GM21619 (cell line): ENCODE measurements around the gene NDEL1.

Experiments
- ATAC-seq: cut with Tn5 transposase; IDR thresholded peaks from one replicate; pipeline ENCODE4 v1.9.1; 2021; ENCODE audit not compliant: unreplicated experiment

The NDEL1 gene

DNA sequence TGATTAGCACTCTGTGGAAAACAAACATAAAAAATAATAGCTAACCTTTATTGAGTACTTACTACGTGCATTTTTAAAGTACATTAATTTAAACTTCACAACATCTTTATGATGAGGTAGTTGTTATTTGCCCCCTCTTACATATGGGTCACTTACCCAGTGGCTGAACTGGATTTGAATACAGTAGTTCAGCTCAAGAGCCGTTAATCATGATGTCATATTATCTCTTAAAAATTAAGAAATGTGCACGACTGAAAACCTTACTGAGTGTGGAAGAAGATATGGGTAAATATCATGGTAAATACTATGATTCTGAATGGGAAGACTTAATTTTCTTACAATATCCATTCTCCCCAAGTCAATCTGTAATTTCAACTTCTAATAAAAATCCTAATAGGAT is 17.6 kb downstream of the NDEL1 start:
- ATAC-seq = no peak

DNA sequence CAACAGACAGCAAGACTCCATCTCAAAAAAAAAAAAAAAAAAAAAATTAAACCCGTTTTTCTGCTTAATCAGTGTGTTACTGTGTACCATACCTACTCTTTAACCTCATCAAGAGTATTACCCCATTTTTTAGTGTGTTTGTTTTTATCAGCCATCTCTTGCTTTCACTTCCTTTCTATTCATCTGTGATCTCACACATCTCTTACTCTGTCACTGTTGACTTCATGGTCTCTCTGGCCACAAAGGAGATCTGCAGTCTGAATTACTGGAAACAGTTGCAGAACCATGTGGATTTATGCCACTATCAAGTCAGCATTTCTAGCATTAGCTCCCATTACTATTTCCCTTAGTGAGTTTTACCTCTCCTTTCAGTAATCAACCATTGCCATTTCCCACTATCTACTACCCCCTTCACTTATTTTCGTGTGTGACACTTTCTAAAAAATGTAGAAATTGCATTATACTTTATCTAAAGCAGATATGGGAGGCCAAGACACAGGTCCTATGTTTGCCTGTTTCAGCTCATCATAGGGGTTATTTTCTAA is 20.1 kb downstream of the NDEL1 start:
- no peak for ATAC-seq

DNA sequence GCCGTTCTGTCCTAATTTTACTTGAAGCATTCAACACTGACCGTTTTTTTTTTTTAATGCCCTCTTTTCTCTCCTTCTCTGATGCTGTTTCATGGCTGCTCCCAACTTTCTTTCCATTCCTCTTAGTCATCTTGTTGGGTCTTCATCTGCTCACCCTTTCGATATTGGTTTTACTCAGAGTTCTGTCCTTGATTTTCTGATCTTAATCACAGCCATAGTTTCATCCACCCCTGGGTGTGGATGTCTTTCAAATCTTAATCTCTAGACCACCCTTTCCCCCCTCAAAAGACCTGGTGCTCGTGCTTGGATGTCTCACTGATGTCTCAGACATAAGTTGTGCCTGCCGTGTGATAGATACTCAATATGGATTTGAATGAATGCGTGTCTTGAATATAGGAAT is 22.4 kb downstream of the NDEL1 start:
- ATAC-seq = no peak

DNA sequence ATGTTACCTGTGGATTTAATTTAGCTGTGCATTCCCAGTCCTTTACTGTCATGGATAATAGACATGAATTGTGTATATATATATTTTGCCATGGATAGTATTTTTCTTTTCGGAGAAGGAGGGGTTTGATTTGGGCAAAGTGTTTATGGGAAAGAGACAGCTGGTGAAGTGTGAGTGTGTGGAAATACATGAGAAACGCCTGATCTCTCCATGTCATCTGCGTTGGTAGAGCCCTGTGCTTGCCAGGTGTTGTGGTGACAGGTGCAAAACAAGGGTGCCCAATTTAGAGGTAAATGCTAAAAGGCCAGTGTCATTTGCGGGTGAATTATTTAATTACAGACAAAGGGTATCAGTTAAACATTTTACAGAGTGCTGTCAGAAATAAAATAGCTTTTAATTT is 23.4 kb downstream of the NDEL1 start:
- ATAC-seq = no peak

DNA sequence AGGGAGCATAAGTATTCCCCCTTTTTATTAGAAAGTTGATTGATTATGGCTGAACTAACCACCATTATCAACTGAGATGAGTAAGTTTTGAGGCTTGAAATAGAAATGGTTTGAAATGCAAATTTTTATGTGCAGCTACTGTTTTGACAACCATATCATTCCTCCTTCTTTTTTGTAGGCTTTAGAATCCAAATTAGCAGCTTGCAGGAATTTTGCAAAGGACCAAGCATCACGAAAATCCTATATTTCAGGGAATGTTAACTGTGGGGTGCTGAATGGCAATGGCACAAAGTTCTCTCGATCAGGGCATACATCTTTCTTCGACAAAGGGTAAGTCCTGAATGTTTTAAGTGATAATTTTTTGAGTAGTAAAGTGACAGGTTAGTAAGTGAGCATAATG is 24.1 kb downstream of the NDEL1 start:
- no peak for ATAC-seq

DNA sequence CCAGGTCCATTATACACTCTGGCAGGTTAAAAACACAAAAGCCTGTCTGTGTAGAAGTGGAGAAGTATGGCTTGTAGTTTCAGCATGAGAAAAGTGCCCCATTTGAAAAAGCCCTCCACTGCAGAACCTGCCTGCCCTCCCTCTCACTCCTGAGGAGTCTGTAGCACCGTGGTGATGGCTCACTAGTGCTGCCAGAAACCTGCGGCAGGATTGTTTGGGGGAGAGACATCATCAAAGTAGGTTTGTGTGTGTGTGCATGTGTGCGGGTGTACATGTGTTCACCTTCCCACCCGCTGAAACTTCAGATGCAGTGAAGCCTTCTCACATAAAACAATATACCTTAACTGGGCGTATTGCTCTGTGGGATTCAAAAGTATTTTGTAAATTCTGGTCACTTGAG is 26.9 kb downstream of the NDEL1 start:
- no peak for ATAC-seq

DNA sequence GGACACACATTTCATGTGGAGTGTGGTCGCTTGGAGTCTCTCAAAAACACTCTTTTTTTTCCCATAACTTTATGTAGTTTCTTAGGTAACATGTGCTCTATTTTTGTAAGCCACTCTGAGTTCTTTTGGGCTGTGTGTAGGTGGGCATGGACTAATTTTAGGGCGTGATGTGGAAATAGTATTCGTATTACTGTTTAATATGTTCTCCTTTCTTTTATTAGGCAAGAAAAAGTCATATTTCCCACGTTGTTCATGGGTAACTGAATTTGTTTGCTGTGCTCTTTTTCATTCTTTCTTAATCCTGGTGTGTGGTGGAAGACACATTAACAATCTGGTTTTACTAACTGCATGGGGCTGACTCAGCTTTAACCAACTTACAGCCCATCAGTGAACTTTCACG is 27.4 kb downstream of the NDEL1 start:
- no peak for ATAC-seq

DNA sequence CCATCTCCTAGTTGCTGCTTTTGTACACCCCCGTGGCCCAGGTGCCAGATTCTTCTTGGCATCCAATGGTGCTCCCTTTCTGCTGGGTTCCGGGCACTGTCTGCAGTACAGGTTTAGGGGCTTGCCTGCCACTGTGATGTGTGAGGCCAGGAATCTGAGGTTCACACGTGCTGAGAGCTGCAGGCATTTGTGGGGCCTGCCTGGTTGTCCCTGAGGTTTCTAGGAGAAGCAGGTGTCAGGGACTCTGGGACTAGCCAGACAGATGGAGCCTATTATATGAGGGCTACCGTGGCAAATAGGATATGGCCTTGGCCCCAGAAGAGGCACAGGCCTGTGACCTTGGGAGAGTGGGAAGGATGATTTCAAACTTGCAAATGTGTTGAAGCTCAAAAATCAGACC is 29.3 kb downstream of the NDEL1 start:
- no peak for ATAC-seq

DNA sequence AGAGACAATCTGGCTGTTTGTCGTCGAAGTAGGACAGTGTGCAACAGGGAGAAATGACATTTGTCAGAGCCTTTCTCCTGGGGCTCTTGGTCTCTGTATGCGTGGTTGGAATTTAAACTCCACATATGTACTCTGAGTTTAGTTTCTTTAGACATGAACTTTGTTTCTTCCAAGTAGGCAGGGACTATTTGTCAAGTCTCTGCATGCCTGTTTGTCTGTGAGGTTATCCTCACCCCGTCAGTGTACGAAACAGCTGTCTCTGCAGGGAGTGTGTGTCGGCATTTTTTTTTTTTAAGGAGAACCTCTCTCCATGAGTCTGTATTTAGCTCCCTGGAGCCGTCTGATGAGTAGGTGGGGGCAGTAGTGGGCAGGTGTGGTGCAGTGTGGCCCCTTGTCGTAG is 29.7 kb downstream of the NDEL1 start:
- no peak for ATAC-seq

DNA sequence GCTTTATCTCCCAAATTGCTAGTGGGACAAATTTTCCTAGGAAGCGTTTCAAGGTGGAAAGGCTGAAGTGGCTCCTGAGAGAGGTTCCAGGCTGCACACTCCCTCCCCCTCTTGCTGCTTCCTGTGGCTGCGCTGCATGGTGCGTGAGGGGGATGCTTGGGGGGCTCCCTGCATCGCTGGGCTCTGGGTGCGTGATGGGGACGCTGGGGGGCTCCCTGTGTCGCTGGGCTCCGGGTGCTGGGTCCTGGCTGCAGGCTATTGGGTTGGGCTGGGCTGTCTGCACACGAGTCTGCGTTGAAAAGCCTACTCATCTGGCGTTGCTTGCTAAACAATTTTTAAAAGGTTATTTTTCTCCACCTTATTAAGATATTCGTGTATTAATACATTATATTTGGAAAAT is 30.1 kb downstream of the NDEL1 start:
- ATAC-seq = no peak

DNA sequence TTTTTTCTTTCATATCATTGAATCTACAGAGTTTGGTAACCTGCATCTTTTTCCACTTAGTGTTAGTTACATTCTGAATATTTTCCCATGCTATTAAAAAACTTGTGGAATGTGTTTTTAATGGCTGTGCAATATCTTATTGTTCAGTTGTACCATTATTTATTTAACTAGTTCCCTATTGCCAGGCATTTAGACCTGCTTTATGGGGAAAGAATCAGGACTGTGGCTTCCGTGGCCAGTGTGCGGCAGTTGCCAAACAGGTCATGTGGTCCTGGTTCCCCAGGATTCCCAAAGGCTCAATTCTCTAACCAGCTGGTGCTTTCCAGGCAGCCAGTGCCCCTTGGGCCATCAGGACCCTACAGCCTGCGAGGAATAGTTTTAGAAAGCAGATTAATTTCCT is 30.8 kb downstream of the NDEL1 start:
- ATAC-seq = no peak

DNA sequence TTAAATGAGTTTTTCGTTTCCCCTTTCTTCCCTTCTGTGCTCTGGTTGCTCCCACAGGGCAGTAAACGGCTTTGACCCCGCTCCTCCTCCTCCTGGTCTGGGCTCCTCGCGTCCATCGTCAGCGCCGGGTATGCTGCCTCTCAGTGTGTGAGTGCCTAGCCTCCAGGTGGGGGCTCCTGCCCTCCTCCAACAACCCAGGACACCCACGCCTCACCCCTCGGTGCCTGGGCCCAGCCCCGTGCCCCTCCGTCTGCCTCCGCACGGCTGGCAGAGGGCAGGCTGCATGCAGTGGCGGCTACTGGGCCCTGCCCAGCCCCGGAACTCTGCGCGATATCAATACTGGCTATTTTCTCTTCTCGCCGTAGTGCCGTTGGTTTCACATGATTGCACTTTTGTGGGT is 31.2 kb downstream of the NDEL1 start:
- no peak for ATAC-seq

DNA sequence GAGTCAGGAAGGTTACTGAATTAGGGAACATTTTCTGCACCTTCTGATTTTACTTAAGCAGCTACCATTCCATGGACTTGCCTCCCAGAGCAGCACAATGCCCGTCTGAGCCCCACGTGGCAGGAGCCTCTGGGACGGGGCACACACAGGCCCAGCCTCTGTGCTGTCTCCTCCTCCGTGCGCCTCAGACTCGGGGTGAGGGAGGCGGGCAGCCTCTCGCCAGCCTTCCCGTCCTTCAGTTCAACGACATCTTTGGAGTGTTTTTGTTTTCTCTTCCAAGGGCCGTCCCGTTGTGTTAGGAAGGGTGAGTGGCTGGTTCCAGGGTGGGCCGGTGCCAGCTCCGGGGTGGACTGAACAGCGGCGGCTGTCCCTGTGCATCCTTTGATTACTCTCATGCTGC is 31.8 kb downstream of the NDEL1 start:
- ATAC-seq = no peak

DNA sequence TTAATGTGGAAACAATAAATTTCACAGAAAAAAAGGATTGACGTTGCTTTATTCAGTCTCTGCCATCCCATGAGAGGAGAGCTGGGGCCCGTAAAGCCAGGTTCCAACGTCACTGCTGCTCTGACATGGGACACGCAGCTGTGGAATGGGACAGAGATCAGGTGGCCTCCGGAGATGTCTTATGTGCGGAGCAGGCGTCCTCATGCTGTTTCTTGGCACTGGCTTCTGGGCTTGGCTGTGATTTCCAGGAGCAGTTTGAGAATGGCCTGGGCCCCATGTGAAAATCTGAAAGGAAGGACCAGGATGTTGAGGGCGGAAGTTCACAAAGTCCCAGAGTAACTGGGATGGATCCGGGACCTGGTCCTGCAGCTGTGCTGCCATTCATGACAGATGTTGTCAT is 32.4 kb downstream of the NDEL1 start:
- ATAC-seq = no peak

DNA sequence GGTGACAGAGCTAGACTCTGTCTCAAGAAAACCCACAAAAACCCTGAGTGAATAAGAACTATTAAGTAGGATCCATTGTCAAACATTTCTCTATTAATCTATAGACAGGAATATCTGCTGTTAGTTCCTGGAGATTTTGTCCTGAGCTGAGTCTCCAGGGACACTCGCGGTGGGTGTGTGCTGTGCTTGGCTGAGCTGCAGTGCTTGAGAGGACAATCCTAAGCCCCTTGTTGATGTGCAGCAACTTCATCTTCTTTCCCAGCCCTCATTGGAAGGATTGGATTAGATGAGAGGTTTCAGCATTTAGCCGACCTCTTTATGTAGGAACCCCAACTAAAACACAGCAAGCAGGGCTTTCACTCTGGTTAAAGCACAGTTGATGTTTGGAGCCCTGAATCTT is 33.3 kb downstream of the NDEL1 start:
- no peak for ATAC-seq

DNA sequence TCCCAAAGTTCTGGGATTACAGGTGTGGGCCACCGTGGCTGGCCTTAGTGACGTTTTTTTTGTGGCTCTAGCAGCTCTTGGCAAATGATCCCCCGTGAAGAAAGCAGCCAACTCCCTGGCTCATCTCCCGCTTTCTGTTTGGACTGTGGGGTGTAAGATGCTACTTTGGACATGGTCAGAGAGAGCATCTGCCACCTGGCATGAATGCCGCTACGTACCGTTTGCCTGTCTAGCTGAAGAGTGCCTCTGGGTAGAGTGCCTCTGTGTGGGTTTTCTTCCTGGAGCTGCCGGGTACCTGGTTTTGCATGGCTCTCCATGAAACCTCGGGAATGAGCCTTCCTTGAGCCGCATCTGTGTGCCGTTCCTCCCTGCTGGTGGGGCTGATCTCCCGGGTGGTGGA is 34.3 kb downstream of the NDEL1 start:
- ATAC-seq = no peak

DNA sequence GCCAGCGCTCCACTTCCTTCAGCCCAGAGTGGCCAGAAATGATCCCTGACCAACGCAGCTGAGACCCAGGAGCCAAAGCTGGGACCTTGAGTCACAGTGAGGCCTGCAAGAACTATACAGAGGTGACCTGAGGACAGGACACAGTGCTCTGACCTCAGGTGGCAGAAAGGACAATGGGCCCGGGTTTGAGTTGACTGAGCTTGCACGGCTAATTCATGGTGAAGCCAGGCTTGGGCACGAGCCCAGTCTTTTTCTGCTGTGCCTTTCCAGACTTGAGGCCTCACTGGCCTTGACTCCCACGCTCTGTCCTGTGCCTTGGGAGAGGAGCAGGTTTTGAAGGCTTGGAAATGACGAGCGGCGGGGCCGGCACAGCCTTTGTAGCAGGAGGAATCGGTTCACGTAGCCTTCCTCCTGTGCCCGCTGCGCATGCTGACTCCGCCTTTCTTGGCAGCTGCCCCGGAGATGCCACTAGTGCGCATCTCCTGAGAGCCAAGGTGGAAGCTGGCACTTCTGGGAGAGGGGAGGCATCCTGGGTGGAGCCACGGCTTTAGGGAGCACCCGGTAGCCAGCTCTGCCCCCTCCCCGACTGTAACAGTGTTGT is 34.9 kb downstream of the NDEL1 start:
- ATAC-seq = no peak

DNA sequence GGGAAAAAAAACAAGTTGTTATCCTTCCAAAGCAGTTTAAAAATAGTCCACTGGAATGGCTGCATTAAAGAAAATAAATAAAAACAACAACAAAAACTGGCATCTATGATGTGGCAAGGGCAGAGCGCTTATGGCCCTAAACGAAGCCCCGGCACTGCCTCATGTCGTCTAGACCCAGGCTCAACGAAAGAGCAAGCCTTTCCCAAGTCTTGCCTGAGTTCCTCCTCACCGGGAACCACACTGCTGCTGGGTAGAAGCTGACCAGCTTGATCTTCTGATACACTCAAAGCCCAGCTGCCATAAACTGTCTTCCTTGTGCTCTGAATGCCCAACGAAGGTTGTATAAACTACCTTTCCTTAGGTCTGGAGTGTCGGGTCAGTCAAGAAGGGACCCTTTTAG is 37.0 kb downstream of the NDEL1 start:
- ATAC-seq = no peak

DNA sequence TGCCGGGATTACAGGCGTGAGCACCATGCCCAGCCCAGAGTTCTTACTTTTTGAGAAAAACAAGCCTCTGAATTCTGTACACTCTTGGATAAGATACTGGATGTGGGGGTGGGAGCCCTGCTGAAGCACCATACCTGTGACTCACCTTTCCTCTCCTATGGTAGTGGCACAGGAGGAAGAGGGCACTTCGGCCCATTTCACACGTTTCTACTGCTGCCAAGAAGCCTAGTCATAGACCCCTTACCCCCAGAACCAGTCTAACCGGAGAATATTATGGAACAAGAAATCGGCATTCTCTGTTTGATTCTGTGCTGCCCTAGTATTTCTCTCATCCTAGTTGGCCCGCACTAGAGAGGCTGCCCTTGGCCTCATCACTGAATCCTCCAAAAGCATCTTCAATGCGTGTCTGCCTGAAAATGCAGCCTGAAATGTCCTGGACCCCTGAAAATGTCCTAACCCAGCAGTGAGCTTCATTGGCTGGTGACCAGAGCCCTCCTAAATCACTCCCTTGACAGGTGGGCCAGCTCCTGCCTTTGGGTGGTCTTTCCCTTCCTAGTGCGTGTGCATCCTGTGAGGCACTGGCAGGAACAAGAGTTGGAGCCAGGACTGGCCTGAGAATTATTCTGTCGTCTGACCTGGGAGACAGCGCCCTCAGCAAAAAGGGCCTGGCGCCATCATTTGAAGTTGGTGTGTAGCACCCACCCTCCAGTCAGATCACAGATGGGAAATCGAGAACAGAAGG is 37.9 kb downstream of the NDEL1 start:
- no peak for ATAC-seq

DNA sequence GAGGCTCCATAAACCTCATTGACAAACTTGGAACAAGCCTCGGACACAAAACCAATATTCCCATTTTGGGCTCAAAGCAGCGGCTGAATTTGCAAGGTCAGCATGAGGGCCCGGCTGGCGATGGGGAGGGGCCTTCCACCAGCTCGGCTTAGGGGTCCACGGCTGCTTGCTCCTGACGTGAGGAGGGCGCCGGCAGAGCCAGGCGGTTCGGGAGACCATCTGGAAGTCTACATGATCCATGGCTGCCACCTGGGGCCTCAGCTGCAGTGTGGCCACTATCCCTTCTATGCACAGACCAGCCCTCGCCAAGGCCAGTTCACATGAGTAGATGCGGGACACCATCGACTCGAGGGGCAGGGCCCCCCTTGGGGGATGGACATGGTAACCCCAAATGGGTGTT is 39.1 kb downstream of the NDEL1 start:
- no peak for ATAC-seq

DNA sequence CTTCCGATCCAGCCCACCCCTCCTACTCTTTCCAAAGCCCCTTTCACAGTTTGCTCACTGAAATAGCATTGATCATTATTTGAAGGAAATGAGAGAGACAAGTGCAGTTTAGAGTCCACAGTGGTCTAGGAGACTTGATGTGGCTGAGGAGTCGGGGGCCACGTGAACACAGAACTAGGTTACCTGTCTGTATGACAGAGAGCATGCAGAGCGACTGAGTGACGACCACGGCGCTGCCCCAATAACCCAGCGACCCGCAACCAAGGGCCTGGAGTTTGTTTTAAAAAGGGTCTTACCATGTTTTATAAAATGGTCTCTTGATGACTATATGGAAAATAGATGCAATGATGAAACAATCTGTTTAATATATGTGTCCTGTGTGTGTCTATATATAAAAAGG is 39.5 kb downstream of the NDEL1 start:
- ATAC-seq = no peak

DNA sequence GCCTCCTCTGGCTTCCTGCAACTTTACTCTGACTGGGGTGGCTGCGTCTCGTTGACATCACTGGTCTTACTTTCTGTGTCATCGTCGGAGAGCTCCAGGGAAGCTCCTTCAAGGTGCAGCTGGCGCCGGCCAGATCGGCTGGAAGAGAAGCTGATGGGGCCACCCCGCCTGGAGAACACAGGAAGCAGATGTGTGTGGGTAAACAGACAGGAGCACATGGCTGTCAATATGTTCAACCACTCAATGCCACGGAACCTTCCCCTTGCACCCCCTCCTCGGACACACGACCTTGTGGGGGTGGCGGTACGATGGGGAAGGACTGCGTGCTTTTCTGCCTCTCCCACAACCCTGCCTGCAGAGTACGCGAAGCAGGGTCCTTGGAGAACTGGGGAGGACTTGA is 40.1 kb downstream of the NDEL1 start:
- ATAC-seq = no peak

DNA sequence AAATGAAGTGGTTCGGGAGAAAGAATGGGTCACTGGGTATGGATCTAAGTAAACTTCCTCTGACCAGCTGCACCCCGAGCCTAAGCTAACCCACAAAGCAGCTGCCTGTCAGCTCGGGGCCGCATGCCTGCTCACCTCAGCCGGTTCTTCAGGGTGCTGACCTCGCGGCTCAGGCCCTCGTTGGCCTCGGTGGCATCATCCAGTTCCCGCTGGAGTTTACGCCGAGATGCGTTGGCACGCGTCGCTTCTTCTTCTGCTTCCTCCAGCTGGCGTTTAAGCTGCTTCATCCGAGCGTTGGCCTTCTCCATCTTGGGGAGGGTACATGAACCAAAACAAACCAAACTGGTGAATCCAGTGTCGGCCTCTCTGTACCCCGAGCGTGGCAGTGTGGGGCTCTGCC is 41.1 kb downstream of the NDEL1 start:
- ATAC-seq = no peak
